OCI-LY7 (cell line): ENCODE results near the gene ATP1A2. TPM values are rescaled to one million over a fixed set of nuclear protein-coding genes. Genes with fewer than 3 reads are reported as not detected.
A peak's percentile ranks its signal among the peaks of the same experiment; 100 is the strongest.

ENCODE experiments used
- BruUV-seq: library from RNA; stranded (reverse); fragments of 400-500 nt; replicated peaks from 2 replicates; lab custom pipeline; 2021; lab: Mats Ljungman, UMichigan
- CTCF ChIA-PET: fragments of 300-600 bp; sonication (Branson Sonifier 250); formaldehyde crosslinking; loops from one replicate; lab custom pipeline; 2022; ENCODE audit warnings: antibody characterized with exemption; ENCODE audit not compliant: unreplicated experiment; lab: Charles Lee
- POLR2A ChIA-PET: fragments of 300-600 bp; sonication (Branson Sonifier 250); formaldehyde crosslinking; loops from one replicate; lab custom pipeline; 2022; ENCODE audit warnings: antibody characterized with exemption; lab: Charles Lee
- DNase-seq: peaks from one replicate; pipeline ENCODE4 v3.0.0-alpha.2; 2015; ENCODE audit warnings: low spot score
- H2AFZ ChIP-seq: fragments of 200-600 bp; sonication (generic), shearing (Covaris generic); 2 replicates; pipeline ENCODE4 v1.6.1; 2014; ENCODE audit warnings: mild to moderate bottlenecking, antibody characterized with exemption, low read length, moderate library complexity
- H3K27ac ChIP-seq: fragments of 200-600 bp; sonication (generic); 2 replicates; pipeline ENCODE4 v1.5.1; 2014; ENCODE audit warnings: mixed run types, low read depth, mild to moderate bottlenecking, moderate library complexity, low read length, inconsistent platforms; ENCODE audit not compliant: poor library complexity, severe bottlenecking
- H3K36me3 ChIP-seq: fragments of 200-600 bp; sonication (generic); 2 replicates; pipeline ENCODE4 v1.6.1; 2014; ENCODE audit warnings: mild to moderate bottlenecking, antibody characterized with exemption, low read length, moderate library complexity, mixed read lengths; ENCODE audit not compliant: insufficient read depth
- H3K4me1 ChIP-seq: fragments of 200-600 bp; sonication (generic); 2 replicates; pipeline ENCODE4 v1.5.1; 2014; ENCODE audit warnings: mild to moderate bottlenecking, low read length; ENCODE audit not compliant: insufficient read depth, poor library complexity, severe bottlenecking
- H3K4me2 ChIP-seq: fragments of 200-600 bp; sonication (generic); 2 replicates; pipeline ENCODE4 v1.6.1; 2014; ENCODE audit warnings: mild to moderate bottlenecking, low read length
- H3K4me3 ChIP-seq: fragments of 200-600 bp; sonication (generic); 2 replicates; pipeline ENCODE4 v1.5.1; 2014; ENCODE audit warnings: mild to moderate bottlenecking, low read depth, low read length; ENCODE audit not compliant: poor library complexity, severe bottlenecking
- H3K79me2 ChIP-seq: fragments of 200-600 bp; sonication (generic); 2 replicates; pipeline ENCODE4 v1.6.1; 2016; ENCODE audit warnings: low read depth, mild to moderate bottlenecking, low read length, moderate library complexity, mixed read lengths; ENCODE audit not compliant: insufficient read depth
- H3K9me2 ChIP-seq: fragments of 200-600 bp; sonication (generic); 2 replicates; pipeline ENCODE4 v1.6.1; 2016; ENCODE audit warnings: mild to moderate bottlenecking, low read length, mixed read lengths; ENCODE audit not compliant: insufficient read depth
- H3K9me3 ChIP-seq: fragments of 200-600 bp; sonication (generic); 2 replicates; pipeline ENCODE4 v1.6.1; 2014; ENCODE audit warnings: mild to moderate bottlenecking, mixed run types, low read length, mixed read lengths
- H4K20me1 ChIP-seq: fragments of 200-600 bp; sonication (generic); 2 replicates; pipeline ENCODE4 v1.6.1; 2014; ENCODE audit warnings: mild to moderate bottlenecking, antibody characterized with exemption, low read length, moderate library complexity, mixed read lengths; ENCODE audit not compliant: insufficient read depth
- CTCF ChIP-seq: fragments of 200-600 bp; sonication (generic); conservative IDR thresholded peaks from 2 replicates; pipeline ENCODE4 v1.5.1; 2014; ENCODE audit warnings: mild to moderate bottlenecking, antibody characterized with exemption, low read length, moderate library complexity, mixed read lengths
- EZH2phosphoT487 ChIP-seq: fragments of 200-600 bp; sonication (generic); IDR thresholded peaks from 2 replicates; pipeline ENCODE4 v1.6.1; 2018; ENCODE audit warnings: low read depth, borderline replicate concordance, mild to moderate bottlenecking, mixed run types, antibody characterized with exemption, low read length, moderate library complexity, mixed read lengths
- intact Hi-C: fragments of 100-400 bp; cut with micrococcal nuclease; formaldehyde crosslinking; loops from one replicate; pipeline ENCODE4 v1.10.0; 2022; ENCODE audit not compliant: unreplicated experiment
- total RNA-seq, 2 experiments: library from RNA; depleted of rRNA in 1 of 2; stranded (reverse); fragments of >200 nt in 1 of 2; shearing (Covaris generic) in 1 of 2; gene quantifications; 2 replicates each; pipeline ENCODE4 v1.2.3, GENCODE V29; 2014 to 2022

ATP1A2 gene
- total RNA-seq, 2 experiments from 2014 or later: not detected

GRCh38 chr1:160101717-160102522, 13.6 kb upstream of the ATP1A2 start:
- no peak for DNase-seq
- Histone ChIP-seq H4K20me1 (no peaks in the 10 kb centered on the region), H3K9me3 (no peaks in the 10 kb centered on the region), H3K4me1 (peaks cover 34% of the 10 kb centered on the region), H3K9me2 (no peaks in the 10 kb centered on the region), H3K4me3 (no peak overlapping the region), H3K36me3 (no peaks in the 10 kb centered on the region), H3K79me2 (peaks cover 8% of the 10 kb centered on the region; the same call in 1 of the 2 replicates), H3K4me2 (peak overlapping the region; percentile 42; the same call in 1 of the 2 replicates), H2AFZ (peak overlapping the region; percentile 84; the same call in 1 of the 2 replicates), H3K27ac (no peak overlapping the region)
- ChIA-PET POLR2A (interaction anchor here (1.1 to 1.5 kb wide), 5 partner anchors 8 to 242 kb away, joined by 4 to 9 read pairs (median 5); no protein-coding TSS in a partner anchor), CTCF (interaction anchor here (0.6 to 1.1 kb wide), 4 partner anchors 15 to 275 kb away, joined by 3 to 8 read pairs (median 4); no protein-coding TSS in a partner anchor)
- no TSS peak for BruUV-seq
- no peak for TF ChIP-seq CTCF
- TF ChIP-seq EZH2phosphoT487: no peak
- intact Hi-C loops: loop anchor here (1.0 kb wide), 5 partner anchors 91 to 274 kb away; partner anchors contain the start of gene PEX19

- Histone ChIP-seq H3K27ac (no peak overlapping the region), H3K9me2 (no peaks in the 10 kb centered on the region), H3K4me2 (no peak overlapping the region), H2AFZ (no peak overlapping the region; the same call in 1 of the 2 replicates), H3K79me2 (no peaks in the 10 kb centered on the region), H3K4me1 (peaks cover 26% of the 10 kb centered on the region), H3K36me3 (no peaks in the 10 kb centered on the region), H4K20me1 (no peaks in the 10 kb centered on the region), H3K9me3 (no peaks in the 10 kb centered on the region), H3K4me3 (no peak overlapping the region)
- TF ChIP-seq EZH2phosphoT487 (no peak), CTCF (no peak)
- no peak for DNase-seq
- no TSS peak for BruUV-seq
- ChIA-PET POLR2A (interaction anchor here (0.6 to 0.7 kb wide), 3 partner anchors 48 to 569 kb away, joined by 3 to 4 read pairs (median 3); partner anchors contain the start of gene ATP1A4), CTCF (interaction anchor here (1.0 to 2.2 kb wide), 2 partner anchors 148 to 187 kb away, joined by 4 to 8 read pairs; no protein-coding TSS in a partner anchor)
- intact Hi-C loops: no loop called here
Observed at GRCh38 chr1:160103658-160104408, 11.7 kb upstream of the ATP1A2 start.
